Panc1 (cell line): ENCODE data around the gene CPNE4. TPM values are rescaled to one million over a fixed set of nuclear protein-coding genes. Genes with fewer than 3 reads are reported as not detected.

Experiments
- ATAC-seq: fragments of 200-7000 bp; cut with Tn5 transposase; 2 replicates; pipeline ENCODE4 v1.9.1; 2020; ENCODE audit warnings: mild to moderate bottlenecking, moderate library complexity
- BruUV-seq: library from RNA; stranded (reverse); fragments of 400-500 nt; replicated peaks from 2 replicates; lab custom pipeline; 2021; lab: Mats Ljungman, UMichigan
- CTCF ChIA-PET: fragments of 300-600 bp; sonication (Branson Sonifier 250); formaldehyde crosslinking; loops from one replicate; lab custom pipeline; 2022; ENCODE audit warnings: antibody characterized with exemption; lab: Charles Lee
- POLR2A ChIA-PET: fragments of 300-600 bp; sonication (Branson Sonifier 250); formaldehyde crosslinking; loops from one replicate; lab custom pipeline; 2022; ENCODE audit warnings: antibody characterized with exemption; lab: Charles Lee
- DNase-seq: peaks from one replicate; pipeline ENCODE4 v3.0.0-alpha.2; 2010; ENCODE audit warnings: low read depth, low spot score
- H3K27ac ChIP-seq: 2 replicates; pipeline ENCODE4 v1.5.1; 2011; ENCODE audit warnings: mild to moderate bottlenecking, low read length, inconsistent platforms
- H3K27me3 ChIP-seq: fragments of 200-500 bp; sonication (Bioruptor generic); 2 replicates; pipeline ENCODE4 v1.6.0; 2014; ENCODE audit warnings: low read length, inconsistent platforms; ENCODE audit not compliant: control insufficient read depth, insufficient read depth
- H3K36me3 ChIP-seq: fragments of 200-500 bp; sonication (Bioruptor generic); 2 replicates; pipeline ENCODE4 v1.5.1; 2014; ENCODE audit warnings: inconsistent platforms, mild to moderate bottlenecking, low read length, moderate library complexity; ENCODE audit not compliant: control insufficient read depth, insufficient read depth
- H3K4me1 ChIP-seq: 2 replicates; pipeline ENCODE4 v1.5.1; 2011; ENCODE audit warnings: inconsistent platforms, mild to moderate bottlenecking, low read length, moderate library complexity; ENCODE audit not compliant: control insufficient read depth, insufficient read depth
- H3K4me3 ChIP-seq, 2 experiments: 2 replicates each; pipeline ENCODE4 v1.5.1; 2011 to 2012; ENCODE audit warnings: low read depth in 2 of 2, low read length in 2 of 2, mild to moderate bottlenecking in 2 of 2, inconsistent platforms in 1 of 2, moderate library complexity in 1 of 2
- H3K9me3 ChIP-seq: fragments of 200-500 bp; sonication (Bioruptor generic); 2 replicates; pipeline ENCODE4 v1.5.1; 2014; ENCODE audit warnings: low read depth, mild to moderate bottlenecking, inconsistent platforms, low read length, moderate library complexity; ENCODE audit not compliant: control insufficient read depth, insufficient read depth
- POLR2AphosphoS5 ChIP-seq: IDR thresholded peaks from 2 replicates; pipeline ENCODE4 v1.6.1; 2012; ENCODE audit warnings: mild to moderate bottlenecking, low read depth, low read length, moderate library complexity
- SIN3A ChIP-seq: IDR thresholded peaks from 2 replicates; pipeline ENCODE4 v1.6.1; 2012; ENCODE audit warnings: low read depth, mild to moderate bottlenecking, low read length, moderate library complexity, borderline replicate concordance; ENCODE audit not compliant: insufficient read depth
- TCF7L2 ChIP-seq: IDR thresholded peaks from 2 replicates; pipeline ENCODE4 v1.6.1; 2011; ENCODE audit warnings: mild to moderate bottlenecking, low read depth, low read length, inconsistent platforms
- in situ Hi-C: cut with HindIII; loops from 2 replicates; pipeline ENCODE4 v1.10.0; 2016; ENCODE audit warnings: low sequenced_read_pairs, low pct_unique_long_range_greater_than_20kb
- intact Hi-C: fragments of 100-400 bp; cut with micrococcal nuclease; formaldehyde crosslinking; loops from one replicate; pipeline ENCODE4 v1.10.0; 2022; ENCODE audit not compliant: unreplicated experiment
- total RNA-seq: library from RNA; stranded (reverse); gene quantifications from one replicate; pipeline ENCODE4 v1.2.1, GENCODE V29; 2021; ENCODE audit not compliant: unreplicated experiment
- TF ChIP-seq, protein P1 (sequence below): fragments of 450-650 bp; IDR thresholded peaks from 2 replicates; pipeline ENCODE4 v1.5.1; 2017; ENCODE audit warnings: mild to moderate bottlenecking
- TF ChIP-seq, protein P2 (sequence below), 2 experiments: IDR thresholded peaks; 2 replicates each; pipeline ENCODE4 v1.6.1; 2011 to 2012; ENCODE audit warnings: low read depth in 2 of 2, control low read depth in 1 of 2, low read length in 1 of 2, mild to moderate bottlenecking in 1 of 2, moderate library complexity in 1 of 2; ENCODE audit not compliant: insufficient read depth in 1 of 2

Gene CPNE4
- total RNA-seq, 1 experiment from 2014 or later = not detected

DNA sequence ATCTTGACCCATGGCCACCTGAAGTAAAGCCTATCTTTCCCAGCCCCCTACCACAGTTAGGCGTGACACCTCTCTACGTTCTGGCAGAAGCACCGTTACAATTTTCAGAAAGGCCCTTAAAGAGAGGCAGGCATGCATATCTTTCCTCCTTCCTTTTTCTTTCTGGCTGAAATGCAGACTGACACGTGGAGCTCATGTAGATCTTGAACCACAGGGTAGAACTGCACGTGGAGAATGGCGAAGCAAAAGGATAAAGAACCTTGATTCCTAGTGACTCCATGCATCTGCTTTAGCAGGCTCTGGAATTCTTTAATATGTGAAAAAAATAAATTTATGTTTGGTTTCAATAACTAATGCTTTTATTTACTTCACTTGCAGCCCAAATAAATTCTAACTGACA lies 166.6 kb downstream of the CPNE4 start:
- CTCF ChIA-PET = no interaction called here
- POLR2A ChIA-PET = no interaction called here
- no peaks in the 10 kb centered on the region for H3K4me1 ChIP-seq
- H3K27ac ChIP-seq = no peak overlapping the region
- BruUV-seq = no TSS peak
- intact Hi-C loops = no loop called here
- no peak for TF ChIP-seq TCF7L2
- no peak for TF ChIP-seq SIN3A
- TF ChIP-seq POLR2AphosphoS5 = no peak
- TF ChIP-seq, protein P1, sequence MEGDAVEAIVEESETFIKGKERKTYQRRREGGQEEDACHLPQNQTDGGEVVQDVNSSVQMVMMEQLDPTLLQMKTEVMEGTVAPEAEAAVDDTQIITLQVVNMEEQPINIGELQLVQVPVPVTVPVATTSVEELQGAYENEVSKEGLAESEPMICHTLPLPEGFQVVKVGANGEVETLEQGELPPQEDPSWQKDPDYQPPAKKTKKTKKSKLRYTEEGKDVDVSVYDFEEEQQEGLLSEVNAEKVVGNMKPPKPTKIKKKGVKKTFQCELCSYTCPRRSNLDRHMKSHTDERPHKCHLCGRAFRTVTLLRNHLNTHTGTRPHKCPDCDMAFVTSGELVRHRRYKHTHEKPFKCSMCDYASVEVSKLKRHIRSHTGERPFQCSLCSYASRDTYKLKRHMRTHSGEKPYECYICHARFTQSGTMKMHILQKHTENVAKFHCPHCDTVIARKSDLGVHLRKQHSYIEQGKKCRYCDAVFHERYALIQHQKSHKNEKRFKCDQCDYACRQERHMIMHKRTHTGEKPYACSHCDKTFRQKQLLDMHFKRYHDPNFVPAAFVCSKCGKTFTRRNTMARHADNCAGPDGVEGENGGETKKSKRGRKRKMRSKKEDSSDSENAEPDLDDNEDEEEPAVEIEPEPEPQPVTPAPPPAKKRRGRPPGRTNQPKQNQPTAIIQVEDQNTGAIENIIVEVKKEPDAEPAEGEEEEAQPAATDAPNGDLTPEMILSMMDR = no peak
- TF ChIP-seq, protein P2, sequence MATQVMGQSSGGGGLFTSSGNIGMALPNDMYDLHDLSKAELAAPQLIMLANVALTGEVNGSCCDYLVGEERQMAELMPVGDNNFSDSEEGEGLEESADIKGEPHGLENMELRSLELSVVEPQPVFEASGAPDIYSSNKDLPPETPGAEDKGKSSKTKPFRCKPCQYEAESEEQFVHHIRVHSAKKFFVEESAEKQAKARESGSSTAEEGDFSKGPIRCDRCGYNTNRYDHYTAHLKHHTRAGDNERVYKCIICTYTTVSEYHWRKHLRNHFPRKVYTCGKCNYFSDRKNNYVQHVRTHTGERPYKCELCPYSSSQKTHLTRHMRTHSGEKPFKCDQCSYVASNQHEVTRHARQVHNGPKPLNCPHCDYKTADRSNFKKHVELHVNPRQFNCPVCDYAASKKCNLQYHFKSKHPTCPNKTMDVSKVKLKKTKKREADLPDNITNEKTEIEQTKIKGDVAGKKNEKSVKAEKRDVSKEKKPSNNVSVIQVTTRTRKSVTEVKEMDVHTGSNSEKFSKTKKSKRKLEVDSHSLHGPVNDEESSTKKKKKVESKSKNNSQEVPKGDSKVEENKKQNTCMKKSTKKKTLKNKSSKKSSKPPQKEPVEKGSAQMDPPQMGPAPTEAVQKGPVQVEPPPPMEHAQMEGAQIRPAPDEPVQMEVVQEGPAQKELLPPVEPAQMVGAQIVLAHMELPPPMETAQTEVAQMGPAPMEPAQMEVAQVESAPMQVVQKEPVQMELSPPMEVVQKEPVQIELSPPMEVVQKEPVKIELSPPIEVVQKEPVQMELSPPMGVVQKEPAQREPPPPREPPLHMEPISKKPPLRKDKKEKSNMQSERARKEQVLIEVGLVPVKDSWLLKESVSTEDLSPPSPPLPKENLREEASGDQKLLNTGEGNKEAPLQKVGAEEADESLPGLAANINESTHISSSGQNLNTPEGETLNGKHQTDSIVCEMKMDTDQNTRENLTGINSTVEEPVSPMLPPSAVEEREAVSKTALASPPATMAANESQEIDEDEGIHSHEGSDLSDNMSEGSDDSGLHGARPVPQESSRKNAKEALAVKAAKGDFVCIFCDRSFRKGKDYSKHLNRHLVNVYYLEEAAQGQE (IDR thresholded peaks at IDR 0.05; ENCODE audit: insufficient read depth in 1 of 2, low read depth in 2 of 2, low read length in 1 of 2) = no peak
- no peaks in the 10 kb centered on the region for H3K9me3 ChIP-seq
- H3K27me3 ChIP-seq = 0 out of 2 replicates have a peak, but pooled peaks cover 4% of the 10 kb centered on the region
- no peak overlapping the region for H3K4me3 ChIP-seq
- DNase-seq (no peak), ATAC-seq (no peak)
- no peaks in the 10 kb centered on the region for H3K36me3 ChIP-seq
- in situ Hi-C loops = no loop called here

DNA sequence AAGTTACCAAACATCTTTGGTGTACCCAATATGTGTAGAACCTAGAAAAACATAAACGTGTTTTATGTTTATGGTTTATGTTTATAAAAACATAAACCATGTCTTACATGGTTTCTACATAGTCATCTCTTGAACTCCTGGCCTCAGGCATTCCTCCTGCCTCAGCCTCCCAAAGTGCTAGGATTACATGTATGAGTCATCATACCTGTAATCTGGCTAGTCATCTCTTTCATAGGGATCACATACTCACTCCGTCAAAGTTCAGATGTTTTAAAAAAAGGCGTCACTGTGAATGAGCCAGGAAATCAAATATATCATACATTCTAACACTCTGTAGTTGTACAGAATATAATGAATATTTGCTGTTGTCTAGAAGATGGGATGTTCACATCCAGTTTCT lies 178.6 kb downstream of the CPNE4 start:
- no peaks in the 10 kb centered on the region for H3K4me1 ChIP-seq
- H3K27me3 ChIP-seq = peaks cover 3% of the 10 kb centered on the region; the same call in 1 of the 2 replicates
- BruUV-seq = no TSS peak
- ATAC-seq (no peak), DNase-seq (no peak)
- H3K9me3 ChIP-seq = no peaks in the 10 kb centered on the region
- TF ChIP-seq POLR2AphosphoS5 = no peak
- no peak for TF ChIP-seq SIN3A
- TF ChIP-seq, protein P2 (IDR thresholded peaks at IDR 0.05; ENCODE audit: insufficient read depth in 1 of 2, low read depth in 2 of 2, low read length in 1 of 2) = no peak
- TF ChIP-seq TCF7L2 = no peak
- TF ChIP-seq, protein P1 = no peak
- CTCF ChIA-PET = no interaction called here
- H3K36me3 ChIP-seq = no peaks in the 10 kb centered on the region
- H3K4me3 ChIP-seq = no peak overlapping the region
- intact Hi-C loops (no loop called here), in situ Hi-C loops (no loop called here)
- H3K27ac ChIP-seq = no peak overlapping the region
- POLR2A ChIA-PET = no interaction called here
